Upper lobe of left lung (tissue), 4 donors: ENCODE measurements around the gene HBZ.

ENCODE experiments used
- CTCF ChIP-seq, 6 experiments: fragments of 450-650 bp in 4 of 6; fragments of 200-600 bp in 2 of 6; sonication (generic) in 2 of 6; IDR thresholded peaks; one replicate each; pipeline ENCODE4 v1.5.1; 2016 to 2019; ENCODE audit warnings: antibody characterized with exemption in 6 of 6
- EP300 ChIP-seq, 4 donors: sonication (generic); formaldehyde crosslinking; IDR thresholded peaks; one replicate each; pipeline ENCODE4 v1.5.1; 2017; ENCODE audit warnings: antibody characterized with exemption in 4 of 4, control low read depth in 2 of 4
- POLR2AphosphoS5 ChIP-seq, 2 donors: sonication (generic); formaldehyde crosslinking; IDR thresholded peaks; one replicate each; pipeline ENCODE4 v1.5.1; 2017; ENCODE audit warnings: antibody characterized with exemption in 2 of 2

- TF ChIP-seq CTCF (IDR thresholded peaks at IDR 0.05) (no peak), POLR2AphosphoS5 (IDR thresholded peaks at IDR 0.05) (no peak), EP300 (IDR thresholded peaks at IDR 0.05) (no peak)
Observed at GRCh38 chr16:152141-153128, at the start of gene HBZ.
